ENCODE measurements around the gene ZNF326. TPM values are rescaled to one million over a fixed set of nuclear protein-coding genes. Genes with fewer than 3 reads are reported as not detected.

ZNF326 gene
- total RNA-seq, 1 experiment from 2014 or later = 26.2 TPM

GRCh38 chr1:89955311-89956205 is 39.4 kb upstream of the ZNF326 start:
- Histone ChIP-seq H3K4me3 (peak overlapping the region; percentile 32), H3K9me3 (ENCODE audit: insufficient read depth, low read depth) (peaks cover 12% of the 10 kb centered on the region), H2AFZ (no peak overlapping the region), H3K4me1 (replicated peaks; ENCODE audit: insufficient read depth) (peaks cover 68% of the 10 kb centered on the region), H3K9me2 (ENCODE audit: insufficient read depth) (no peaks in the 10 kb centered on the region), H3K79me2 (ENCODE audit: low read depth) (peaks cover 26% of the 10 kb centered on the region), H3K27ac (peak overlapping the region; percentile 94), H3K4me2 (peak overlapping the region; percentile 60), H4K20me1 (ENCODE audit: insufficient read depth) (no peaks in the 10 kb centered on the region), H3F3A (ENCODE audit: insufficient read depth, low read depth) (peaks cover 49% of the 10 kb centered on the region), H3K27me3 (ENCODE audit: insufficient read depth, low read depth) (no peaks in the 10 kb centered on the region), H3K36me3 (ENCODE audit: low read depth) (peaks cover 21% of the 10 kb centered on the region; the same call in 1 of the 2 replicates)
- BruUV-seq (replicated peaks) = no TSS peak
- ChIA-PET POLR2A (ENCODE audit: unreplicated experiment) (interaction anchor here (0.7 kb wide), 1 partner anchor 16 kb away, joined by 3 read pairs; no protein-coding TSS in a partner anchor), CTCF (no interaction called here)
- no peak for TF ChIP-seq CTCF (conservative IDR thresholded peaks at IDR 0.05)
- intact Hi-C loops (cut with micrococcal nuclease; ENCODE audit: unreplicated experiment) = no loop called here
- DNase-seq = peak in 1 of 2 experiments; percentile 64

- no peak for TF ChIP-seq CTCF (conservative IDR thresholded peaks at IDR 0.05)
- no peak for TF ChIP-seq EZH2 (IDR thresholded peaks at IDR 0.05; ENCODE audit: low read depth)
- intact Hi-C loops (cut with micrococcal nuclease; ENCODE audit: unreplicated experiment) = no loop called here
- Histone ChIP-seq H3K27ac (0 out of 2 replicates have a peak overlapping the region, but pooled peaks have one; percentile 11), H3K4me1 (replicated peaks; ENCODE audit: insufficient read depth) (peaks cover 60% of the 10 kb centered on the region), H3K79me2 (ENCODE audit: low read depth) (peaks cover 26% of the 10 kb centered on the region), H4K20me1 (ENCODE audit: insufficient read depth) (no peaks in the 10 kb centered on the region), H2AFZ (no peak overlapping the region), H3K27me3 (ENCODE audit: insufficient read depth, low read depth) (no peaks in the 10 kb centered on the region), H3K36me3 (ENCODE audit: low read depth) (peaks cover 21% of the 10 kb centered on the region; the same call in 1 of the 2 replicates), H3F3A (ENCODE audit: insufficient read depth, low read depth) (peaks cover 43% of the 10 kb centered on the region), H3K4me3 (0 out of 2 replicates have a peak overlapping the region, but pooled peaks have one; percentile 29), H3K9me2 (ENCODE audit: insufficient read depth) (no peaks in the 10 kb centered on the region), H3K9me3 (ENCODE audit: insufficient read depth, low read depth) (peaks cover 12% of the 10 kb centered on the region), H3K4me2 (peak overlapping the region; percentile 60)
- no TSS peak for BruUV-seq (replicated peaks)
- ChIA-PET POLR2A (ENCODE audit: unreplicated experiment) (interaction anchor here (0.7 kb wide), 1 partner anchor 16 kb away, joined by 4 read pairs; no protein-coding TSS in a partner anchor), CTCF (no interaction called here)
- DNase-seq = no peak
Measured at GRCh38 chr1:89957107-89957506, 37.8 kb upstream of the ZNF326 start.

- TF ChIP-seq CTCF (conservative IDR thresholded peaks at IDR 0.05) (no peak), EZH2 (IDR thresholded peaks at IDR 0.05; ENCODE audit: low read depth) (no peak)
- no peak overlapping the region for H2AFZ ChIP-seq
- no TSS peak for BruUV-seq (replicated peaks)
Measured at GRCh38 chr1:89958851-89959654, 35.9 kb upstream of the ZNF326 start.

More at GRCh38 chr1:89958851-89959654, 35.9 kb upstream of the ZNF326 start:
- peaks cover 26% of the 10 kb centered on the region for H3K79me2 ChIP-seq (ENCODE audit: low read depth)
- H3K4me2 ChIP-seq = no peak overlapping the region
- H3K4me3 ChIP-seq = no peak overlapping the region
- H3K27me3 ChIP-seq (ENCODE audit: insufficient read depth, low read depth) = no peaks in the 10 kb centered on the region
- peaks cover 40% of the 10 kb centered on the region for H3K4me1 ChIP-seq (replicated peaks; ENCODE audit: insufficient read depth)
- peaks cover 24% of the 10 kb centered on the region for H3F3A ChIP-seq (ENCODE audit: insufficient read depth, low read depth)
- peaks cover 21% of the 10 kb centered on the region; the same call in 1 of the 2 replicates for H3K36me3 ChIP-seq (ENCODE audit: low read depth)
- ChIA-PET POLR2A (ENCODE audit: unreplicated experiment) (no interaction called here), CTCF (no interaction called here)
- DNase-seq = no peak
- H3K9me3 ChIP-seq (ENCODE audit: insufficient read depth, low read depth) = peaks cover 12% of the 10 kb centered on the region
- H3K27ac ChIP-seq = no peak overlapping the region
- H3K9me2 ChIP-seq (ENCODE audit: insufficient read depth) = no peaks in the 10 kb centered on the region
- intact Hi-C loops (cut with micrococcal nuclease; ENCODE audit: unreplicated experiment) = no loop called here
- H4K20me1 ChIP-seq (ENCODE audit: insufficient read depth) = no peaks in the 10 kb centered on the region

Data from PC-9 (cell line).